ENCODE results near the gene PPM1A.
"Not testable (repeated sequence)": the region's sequence is repeated elsewhere in the genome, so short reads cannot be mapped to it uniquely, and the experiment has no call there.

The PPM1A gene

DNA sequence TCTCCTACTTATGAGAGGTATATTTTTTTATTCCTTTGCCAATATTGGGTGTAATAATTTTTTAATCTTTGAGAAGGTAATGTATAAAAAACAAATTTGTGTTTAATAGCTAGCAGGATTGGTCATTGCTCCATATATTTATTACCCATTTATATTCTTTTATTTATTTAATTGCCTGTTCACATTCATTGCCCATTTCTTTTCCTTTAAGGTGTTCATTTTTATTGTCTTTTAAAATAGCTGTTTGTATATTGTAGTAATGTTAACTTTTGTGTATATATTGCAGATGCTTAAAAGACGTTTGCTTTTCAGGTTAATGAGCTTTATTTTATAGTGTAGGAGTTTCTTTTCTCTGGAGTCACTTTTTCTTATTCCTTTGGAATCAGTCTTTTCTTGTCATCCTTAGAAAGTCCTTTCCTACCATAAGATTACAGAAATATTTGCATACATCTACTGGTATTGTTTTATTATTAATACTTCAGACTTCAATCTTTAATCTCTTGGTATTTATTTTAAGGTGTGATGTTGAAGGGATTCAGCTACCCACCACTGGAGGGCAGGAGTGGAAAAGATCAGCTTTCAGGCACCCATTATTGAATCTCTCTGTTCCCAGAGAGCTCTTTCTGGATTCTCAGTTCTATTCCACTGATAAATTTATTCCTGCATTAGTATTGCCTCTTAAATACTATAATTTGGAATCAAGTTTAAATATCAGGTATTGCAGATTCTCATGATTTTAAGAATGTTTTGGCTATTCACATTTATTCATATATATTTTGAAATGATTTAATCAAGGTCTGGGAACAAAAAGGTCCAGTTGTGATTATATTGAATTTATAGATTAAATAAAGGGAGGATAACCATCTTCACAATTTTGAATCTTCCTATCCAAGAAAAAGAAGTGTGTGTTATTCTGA, 17.3 kb downstream of the PPM1A start:
- DNase-seq (ENCODE audit: low read depth), result peak; percentile 24

- no peak for DNase-seq (ENCODE audit: low read depth)
Measured at GRCh38 chr14:60272177-60272576, 23.2 kb downstream of the PPM1A start.

DNA sequence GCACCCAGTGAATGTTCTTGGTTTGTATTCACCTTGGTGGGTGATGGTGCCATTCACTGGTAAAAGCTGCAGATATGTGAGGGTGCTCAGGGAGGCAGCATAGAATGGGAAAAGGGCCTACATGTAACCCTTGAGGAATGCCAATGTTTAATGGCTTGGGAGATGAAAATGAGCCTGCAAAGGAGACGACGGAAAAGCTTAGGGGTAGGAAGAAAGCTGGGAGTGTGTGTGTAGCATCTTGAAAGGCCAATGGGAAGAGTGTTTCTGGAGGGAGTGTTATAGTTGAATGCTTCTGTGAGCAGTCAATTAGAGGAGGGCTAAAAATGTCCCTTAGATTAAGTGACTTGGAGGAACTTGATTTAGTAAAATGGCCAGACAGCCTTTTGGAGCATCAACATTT, 24.9 kb downstream of the PPM1A start:
- DNase-seq (ENCODE audit: low read depth), result no peak

- DNase-seq (ENCODE audit: low read depth), result no peak
Measured at GRCh38 chr14:60274448-60274847, 25.4 kb downstream of the PPM1A start.

DNA sequence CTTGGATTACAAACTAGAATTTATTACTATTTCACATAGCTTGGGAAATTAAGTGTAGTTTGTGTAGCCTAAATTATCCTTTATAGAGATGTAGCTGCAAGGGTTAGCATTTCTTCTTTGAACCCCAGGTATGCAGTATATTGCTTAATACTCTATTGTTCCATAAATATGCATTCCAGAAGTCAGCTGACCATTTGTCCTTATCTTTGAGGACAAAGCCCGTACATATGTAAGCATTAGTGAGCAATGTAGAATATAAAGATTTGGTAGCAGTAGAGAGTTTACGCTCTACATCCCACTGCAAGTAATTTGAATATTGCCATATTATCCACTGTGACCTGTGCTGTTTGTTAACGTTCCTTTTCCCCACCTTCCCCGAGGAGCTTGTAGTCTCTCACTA, 26.9 kb downstream of the PPM1A start:
- peak; percentile 6 for DNase-seq (ENCODE audit: low read depth)

GRCh38 chr14:60276347-60276746, 27.3 kb downstream of the PPM1A start:
- peak; percentile 50 for DNase-seq (ENCODE audit: low read depth)

DNA sequence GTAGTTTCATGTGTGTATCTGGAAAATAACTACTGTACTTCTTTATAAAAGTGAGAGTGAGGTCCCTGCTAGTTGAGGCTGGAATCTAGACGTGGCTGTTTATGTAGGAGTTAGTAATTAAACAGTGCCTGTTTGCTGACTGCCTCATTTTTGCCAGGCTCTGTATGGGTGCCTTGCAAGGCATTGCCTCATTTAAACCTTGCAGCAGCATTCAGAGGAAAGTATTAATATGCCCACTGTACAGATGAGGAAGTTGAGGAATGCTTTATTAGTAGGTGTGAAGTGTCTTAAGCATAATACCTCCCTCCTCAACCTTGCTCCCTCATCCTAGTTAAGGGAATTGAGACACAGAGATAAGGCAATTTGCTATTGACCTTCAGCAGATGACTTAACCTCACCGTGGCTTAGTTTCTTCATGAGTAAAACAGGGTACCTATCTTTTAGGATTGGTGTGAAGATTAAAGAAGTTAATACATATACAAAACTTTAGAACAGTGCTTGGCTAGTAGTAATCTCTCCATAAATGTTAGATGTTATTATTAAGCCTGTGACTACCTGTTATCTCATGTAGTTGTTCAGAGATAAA, 28.7 kb downstream of the PPM1A start:
- DNase-seq (ENCODE audit: low read depth), result no peak

DNA sequence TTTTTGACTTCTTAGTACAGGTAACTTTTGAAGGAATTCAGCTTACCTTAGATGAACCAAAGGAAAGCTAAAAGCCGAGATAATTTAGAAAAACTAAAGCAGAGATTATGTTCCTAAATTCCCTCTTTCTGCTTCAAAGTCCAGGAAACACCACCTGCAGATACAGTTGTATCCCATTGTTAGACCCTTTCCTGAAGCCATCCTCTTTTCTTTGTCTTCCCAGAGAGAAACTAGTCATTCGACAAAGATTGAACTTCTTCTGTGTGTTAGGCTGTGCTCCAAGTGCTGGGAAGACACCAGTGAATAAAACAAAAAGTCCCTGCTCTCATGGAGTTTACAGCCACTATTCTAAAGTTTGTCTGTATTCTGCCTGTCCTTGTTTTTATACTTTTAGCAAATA, 29.3 kb downstream of the PPM1A start:
- no peak for DNase-seq (ENCODE audit: low read depth)

GRCh38 chr14:60287452-60287851, 38.4 kb downstream of the PPM1A start:
- no peak for DNase-seq (ENCODE audit: low read depth)

DNA sequence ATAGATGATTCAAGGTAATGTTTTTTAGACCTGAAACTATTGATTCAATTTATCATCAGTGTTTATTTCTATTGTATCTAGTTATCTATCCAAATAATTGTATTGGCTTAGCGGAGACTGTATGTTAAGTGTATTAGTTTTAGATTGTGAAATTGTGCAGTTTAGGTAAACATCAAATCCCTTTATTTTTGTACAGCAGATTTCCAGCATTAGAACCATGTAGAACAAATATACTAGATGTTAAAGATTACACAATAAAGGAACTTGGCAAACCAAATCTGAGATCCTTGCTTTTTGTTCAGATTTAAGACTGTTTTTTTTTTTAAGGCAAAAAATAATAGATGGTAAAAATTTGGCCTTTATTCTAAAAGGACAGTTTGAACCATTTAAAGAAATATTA, 39.3 kb downstream of the PPM1A start:
- DNase-seq (ENCODE audit: low read depth), result no peak

DNA sequence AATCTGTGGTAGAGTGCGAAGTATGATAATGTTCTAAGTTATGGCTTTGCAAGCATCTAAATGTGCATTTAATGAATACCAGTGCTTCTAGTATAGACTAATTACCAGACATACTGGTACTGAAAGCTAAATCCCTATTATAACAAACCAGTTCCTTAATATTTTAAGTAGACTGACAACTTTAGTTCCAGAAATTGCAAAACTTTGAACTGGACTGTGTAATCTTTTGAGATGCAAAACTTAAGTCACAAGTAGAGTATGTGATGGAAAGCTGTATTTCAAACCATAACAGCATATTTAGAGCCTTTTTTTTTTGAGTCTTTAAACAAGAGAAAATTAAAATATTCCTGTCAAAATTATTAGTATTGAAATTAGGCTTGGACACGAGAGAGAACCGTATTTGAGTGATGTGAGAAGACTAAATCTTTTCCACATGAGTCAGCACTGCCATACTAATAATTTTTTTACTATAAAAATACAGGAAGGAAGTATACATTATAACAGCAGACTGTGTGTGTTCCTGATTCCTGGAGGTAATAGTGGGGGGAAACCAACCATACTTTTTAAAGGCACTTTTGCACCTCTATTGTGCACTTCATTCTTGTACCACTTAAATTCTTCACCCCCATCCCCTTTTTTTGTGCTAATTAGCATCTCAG, 45.5 kb downstream of the PPM1A start:
- DNase-seq (ENCODE audit: low read depth), result peak; percentile 11

DNA sequence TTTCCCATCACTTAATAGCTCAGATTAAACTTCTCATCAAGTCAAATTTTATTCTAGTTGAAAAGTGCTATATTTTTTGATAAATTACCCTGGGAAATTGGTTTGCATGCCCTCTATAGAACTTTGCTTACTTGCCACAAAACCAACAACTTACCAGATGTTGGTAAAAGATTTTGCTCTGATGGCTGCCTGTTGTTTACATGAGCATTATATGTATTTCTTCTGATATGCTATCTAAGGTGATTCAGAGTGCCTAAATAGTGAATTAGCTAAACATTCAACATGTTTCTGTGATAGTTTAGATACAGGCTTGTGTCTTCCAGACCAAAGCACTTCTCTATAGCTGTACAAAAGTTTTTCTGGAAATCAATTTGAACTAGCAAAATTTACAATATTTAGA, 51.0 kb downstream of the PPM1A start:
- no peak for DNase-seq (ENCODE audit: low read depth)

- no peak for DNase-seq (ENCODE audit: low read depth)
Measured at GRCh38 chr14:60301685-60302084, 52.7 kb downstream of the PPM1A start.

GRCh38 chr14:60302663-60303062, 53.6 kb downstream of the PPM1A start:
- DNase-seq (ENCODE audit: low read depth), result no peak

GRCh38 chr14:60303745-60304144, 54.7 kb downstream of the PPM1A start:
- no peak for DNase-seq (ENCODE audit: low read depth)

DNA sequence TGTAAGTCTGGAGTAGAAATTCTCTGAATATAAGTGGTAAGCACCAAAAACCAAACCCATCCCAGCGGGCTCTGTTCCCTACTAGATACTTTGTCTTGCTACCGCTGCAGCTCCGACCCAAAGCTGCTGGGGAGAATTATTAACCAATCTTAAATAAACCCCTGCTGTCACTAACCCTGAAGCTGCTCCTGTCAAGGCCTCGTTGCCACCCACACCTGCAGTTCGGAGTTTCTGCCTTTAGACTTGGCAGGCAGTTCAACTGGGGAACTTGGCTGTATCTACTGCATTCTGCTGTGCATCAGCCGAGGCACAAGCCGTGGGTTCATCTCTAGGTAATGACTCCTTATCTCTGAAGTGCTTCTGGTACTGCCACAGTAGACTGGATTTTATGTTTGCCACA, 55.5 kb downstream of the PPM1A start:
- DNase-seq (ENCODE audit: low read depth), result no peak

- DNase-seq (ENCODE audit: low read depth), result no peak
Measured at GRCh38 chr14:60309867-60310552, 61.0 kb downstream of the PPM1A start.

DNA sequence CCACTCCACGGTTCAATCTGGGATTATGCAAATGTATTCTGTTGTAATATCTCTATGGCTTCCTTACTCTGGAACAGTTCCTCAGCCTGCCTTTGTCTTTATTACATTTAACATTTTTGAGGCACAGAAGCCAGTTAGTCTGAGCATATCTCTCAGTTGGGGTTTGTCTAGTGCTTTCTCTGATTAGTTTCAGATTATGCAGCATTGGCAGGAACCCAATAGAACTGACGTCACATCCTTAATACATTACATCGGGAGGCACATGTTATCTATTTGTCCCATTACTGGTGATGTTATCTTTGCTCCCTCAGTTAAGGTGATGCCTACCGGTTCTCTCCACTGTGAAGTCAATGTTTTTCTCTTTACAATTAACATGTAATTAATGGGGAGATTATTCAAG, 62.4 kb downstream of the PPM1A start:
- DNase-seq (ENCODE audit: low read depth), result peak; percentile 59

- DNase-seq (ENCODE audit: low read depth), result no peak
Measured at GRCh38 chr14:60313093-60313492, 64.1 kb downstream of the PPM1A start.

GRCh38 chr14:60315196-60315990, 66.4 kb downstream of the PPM1A start:
- no peak for DNase-seq (ENCODE audit: low read depth)

- DNase-seq (ENCODE audit: low read depth), result no peak
Measured at GRCh38 chr14:60317609-60318008, 68.6 kb downstream of the PPM1A start.

GRCh38 chr14:60320860-60321259, 71.8 kb downstream of the PPM1A start:
- DNase-seq (ENCODE audit: low read depth), result not testable (repeated sequence)

Measured in EH (cell line).